ENCODE data around the gene DGAT2L6.

DGAT2L6 gene, protein sequence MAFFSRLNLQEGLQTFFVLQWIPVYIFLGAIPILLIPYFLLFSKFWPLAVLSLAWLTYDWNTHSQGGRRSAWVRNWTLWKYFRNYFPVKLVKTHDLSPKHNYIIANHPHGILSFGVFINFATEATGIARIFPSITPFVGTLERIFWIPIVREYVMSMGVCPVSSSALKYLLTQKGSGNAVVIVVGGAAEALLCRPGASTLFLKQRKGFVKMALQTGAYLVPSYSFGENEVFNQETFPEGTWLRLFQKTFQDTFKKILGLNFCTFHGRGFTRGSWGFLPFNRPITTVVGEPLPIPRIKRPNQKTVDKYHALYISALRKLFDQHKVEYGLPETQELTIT

DNA sequence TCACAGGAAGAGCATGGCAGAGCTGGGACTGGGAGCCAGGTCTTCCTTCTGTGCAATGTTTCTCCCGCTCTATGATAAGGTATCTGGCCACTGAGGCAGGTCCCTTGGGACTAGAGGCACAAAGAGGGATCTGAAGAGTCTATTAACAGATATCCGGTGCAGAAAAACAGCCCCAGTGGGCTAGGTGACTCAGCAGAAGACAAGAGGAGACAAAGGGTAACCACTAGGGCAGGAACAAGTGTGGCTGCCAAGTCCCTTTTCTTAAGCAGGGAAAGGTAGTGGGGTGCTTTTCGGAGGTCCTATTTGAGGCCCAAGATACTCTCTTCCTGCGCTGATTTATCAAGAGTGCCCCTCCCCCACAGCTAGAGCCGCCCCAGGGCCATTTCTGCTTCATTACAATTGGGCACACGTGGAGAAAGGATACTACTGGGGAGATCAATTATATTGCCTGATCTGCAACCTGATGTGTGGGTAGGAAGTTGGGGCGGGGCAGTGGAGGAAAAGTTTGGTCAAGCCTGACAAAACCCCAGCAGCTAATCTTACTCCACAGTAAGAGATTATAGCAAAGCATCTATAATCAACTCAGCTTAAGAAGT, at the start of gene DGAT2L6:
Gene DGAT2L6, plus strand, starts transcription at position 546 of the 596 bp plus-strand sequence. CDS start 100 bp downstream, outside the sequence.
- peak; percentile 79 for DNase-seq

DNA sequence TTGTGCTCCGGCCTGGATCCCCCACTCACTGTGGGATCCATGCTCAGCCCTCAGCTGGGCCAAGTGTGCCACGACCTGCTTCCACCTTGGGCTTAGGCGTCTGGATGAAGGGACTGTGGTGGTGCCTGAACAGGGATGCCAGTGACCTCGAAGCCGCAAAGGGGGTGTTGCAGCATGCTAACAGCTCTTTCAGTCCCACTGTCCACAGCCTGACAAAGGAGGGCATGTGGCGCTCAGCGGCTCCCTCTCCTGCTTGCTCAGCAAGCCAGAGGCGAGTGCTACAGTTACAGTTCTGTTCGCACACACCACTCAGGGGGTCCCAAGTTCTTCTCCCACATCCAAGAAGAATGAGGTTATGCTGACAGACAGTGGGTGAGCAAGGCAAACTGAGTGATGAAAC, 49.2 kb upstream of the DGAT2L6 start:
- DNase-seq, result no peak

DNA sequence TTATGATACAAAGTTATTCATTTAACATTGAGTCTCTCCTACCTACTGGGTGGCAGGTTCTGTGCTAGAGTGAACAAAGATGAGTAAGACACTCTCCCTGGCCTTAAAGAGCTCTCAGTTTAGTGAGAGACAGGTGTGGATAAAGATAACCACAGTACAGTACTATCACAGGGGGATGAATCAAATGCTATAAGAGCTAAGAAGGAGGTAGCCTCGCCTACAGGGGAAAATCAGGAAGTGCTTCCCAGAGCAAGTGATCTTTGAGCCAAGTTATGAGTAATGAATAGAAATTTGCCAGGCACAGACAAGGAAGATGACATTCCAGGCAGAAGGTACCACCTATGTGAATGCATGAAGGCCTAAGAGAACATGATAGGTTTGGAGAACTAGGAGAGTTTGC, 47.5 kb upstream of the DGAT2L6 start:
- no peak for DNase-seq

DNA sequence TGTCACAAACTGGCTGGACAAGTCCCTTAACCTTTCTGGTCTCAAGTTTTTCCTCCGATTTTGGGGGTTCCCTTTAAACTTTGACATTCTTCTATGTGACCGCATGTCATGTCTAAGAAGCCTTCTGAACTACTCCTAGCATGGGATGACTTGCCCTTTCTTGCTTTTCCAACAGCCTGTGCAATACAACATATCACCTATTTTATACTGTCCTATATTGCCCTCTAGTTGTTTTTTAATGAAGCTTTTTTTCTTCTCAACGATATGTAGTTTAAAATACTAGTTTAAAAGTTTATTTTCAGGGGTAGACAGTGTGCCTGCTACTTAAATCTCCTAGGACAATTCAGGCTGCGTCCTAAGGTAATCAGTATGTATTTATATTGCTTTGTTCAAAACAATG, 45.1 kb upstream of the DGAT2L6 start:
- DNase-seq, result no peak

DNA sequence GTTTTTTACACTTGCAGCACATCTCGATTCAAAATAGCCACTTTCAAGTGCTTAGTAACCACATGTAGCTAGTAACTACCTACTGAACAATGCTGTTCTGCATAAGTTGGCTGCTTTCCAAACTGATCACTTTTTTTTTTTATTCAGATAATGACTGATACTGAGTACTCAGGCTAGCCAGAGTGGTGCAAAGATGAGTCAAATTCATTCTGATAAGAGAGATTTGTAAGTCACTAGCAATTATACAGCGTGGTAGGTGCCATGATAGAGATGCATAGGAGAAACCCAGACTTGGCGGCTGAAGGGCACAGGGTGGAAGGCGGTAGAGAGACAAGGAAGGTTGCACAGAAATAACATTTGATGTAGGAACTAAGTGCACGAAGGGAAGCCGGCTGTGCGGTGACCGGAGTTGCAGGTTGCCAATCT, 44.4 kb upstream of the DGAT2L6 start:
- DNase-seq, result no peak

DNA sequence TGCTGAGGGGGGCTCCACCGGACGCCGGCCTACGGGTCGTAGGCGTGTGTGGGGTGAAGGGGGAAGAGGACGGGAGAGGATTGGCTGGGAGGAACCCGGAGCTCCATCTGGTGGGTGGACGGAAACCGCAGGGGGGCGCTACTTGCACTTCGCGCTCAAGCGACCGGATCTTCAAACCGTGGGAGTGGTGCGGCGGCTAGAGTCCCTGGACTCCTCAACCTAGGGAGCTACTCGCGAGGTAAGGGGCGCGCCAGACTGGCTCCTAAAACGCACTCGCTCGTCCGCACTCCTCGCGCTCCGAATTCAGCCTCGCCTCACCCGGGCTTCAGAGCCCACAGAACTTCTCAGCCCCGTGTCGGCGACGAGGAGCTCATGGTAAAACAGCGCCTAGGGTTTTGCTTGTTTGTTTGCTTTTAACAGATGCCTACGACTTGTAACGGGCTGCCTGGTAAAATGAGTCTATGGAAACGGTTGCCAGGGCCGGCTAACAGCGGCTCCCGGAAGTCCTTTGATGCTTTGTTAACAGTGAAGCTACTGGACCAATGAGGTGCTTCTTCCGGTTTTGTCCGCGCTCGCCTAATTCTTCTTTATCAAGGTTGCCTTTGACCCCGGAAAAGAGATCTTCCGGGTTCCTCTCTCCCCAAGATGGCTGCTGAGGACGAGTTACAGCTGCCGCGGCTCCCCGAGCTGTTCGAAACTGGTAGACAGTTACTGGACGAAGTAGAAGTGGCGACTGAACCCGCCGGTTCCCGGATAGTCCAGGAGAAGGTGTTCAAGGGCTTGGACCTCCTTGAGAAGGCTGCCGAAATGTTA, 43.8 kb upstream of the DGAT2L6 start, which contains the start of gene IGBP1:
Gene IGBP1, plus strand, starts transcription at position 145 of the 813 bp plus-strand sequence. Its CDS starts 501 bp downstream, at position 646.
- DNase-seq, result peak; percentile 89

DNA sequence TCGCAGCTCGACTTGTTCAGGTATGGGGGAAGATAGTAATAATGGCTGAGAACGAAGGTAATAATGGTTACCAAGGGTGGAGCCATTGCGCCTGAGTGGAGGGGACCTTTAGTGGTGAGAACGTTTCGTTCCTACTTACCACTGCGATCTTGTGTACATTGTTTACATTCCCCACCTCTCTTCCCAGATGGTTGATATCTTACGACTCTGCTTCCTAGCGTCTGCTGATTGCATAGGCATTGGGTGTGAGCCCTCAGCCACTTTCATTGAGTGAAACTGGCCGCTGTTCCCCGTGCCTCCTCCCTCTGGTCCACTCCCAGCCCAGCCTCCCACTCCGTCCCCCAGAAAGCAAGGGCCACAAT, 43.2 kb upstream of the DGAT2L6 start:
- DNase-seq, result no peak

DNA sequence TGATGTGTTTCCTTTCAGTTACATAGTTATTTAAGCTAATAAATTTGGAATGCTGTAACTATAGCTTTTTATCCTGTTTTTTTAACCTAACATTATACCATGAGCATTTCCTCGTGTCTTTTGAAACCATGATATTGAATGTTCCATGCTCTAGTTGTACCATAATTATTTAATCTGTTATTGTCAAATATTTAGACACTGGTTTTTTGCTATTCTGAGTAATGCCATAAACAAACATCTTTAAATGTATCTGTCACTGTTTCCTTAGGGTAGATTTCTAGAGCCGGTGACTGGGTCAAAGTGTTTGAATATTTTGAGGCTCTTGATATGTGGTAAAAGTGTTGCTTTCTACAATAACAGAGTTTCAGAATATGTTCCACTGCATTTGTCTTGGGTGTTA, 38.7 kb upstream of the DGAT2L6 start:
- DNase-seq, result no peak

DNA sequence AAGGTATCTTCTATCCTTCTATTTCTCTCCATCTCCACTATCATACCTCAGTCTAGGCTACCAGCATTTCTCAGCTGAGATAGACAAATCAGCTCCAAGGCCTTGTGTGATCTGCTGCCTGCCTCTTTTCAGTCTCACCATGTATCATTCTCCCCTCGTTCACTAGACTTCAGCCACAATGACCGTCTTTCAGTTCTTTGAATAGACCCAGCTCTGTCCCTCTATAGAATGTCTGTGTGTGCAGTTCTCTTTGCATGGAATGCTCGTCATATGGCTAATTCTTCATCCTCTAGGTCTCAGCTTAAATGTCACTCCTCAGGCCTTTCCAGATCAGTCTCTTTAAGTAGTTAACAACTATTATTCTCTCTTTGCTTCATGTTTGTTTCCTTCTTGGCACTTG, 37.5 kb upstream of the DGAT2L6 start:
- no peak for DNase-seq

DNA sequence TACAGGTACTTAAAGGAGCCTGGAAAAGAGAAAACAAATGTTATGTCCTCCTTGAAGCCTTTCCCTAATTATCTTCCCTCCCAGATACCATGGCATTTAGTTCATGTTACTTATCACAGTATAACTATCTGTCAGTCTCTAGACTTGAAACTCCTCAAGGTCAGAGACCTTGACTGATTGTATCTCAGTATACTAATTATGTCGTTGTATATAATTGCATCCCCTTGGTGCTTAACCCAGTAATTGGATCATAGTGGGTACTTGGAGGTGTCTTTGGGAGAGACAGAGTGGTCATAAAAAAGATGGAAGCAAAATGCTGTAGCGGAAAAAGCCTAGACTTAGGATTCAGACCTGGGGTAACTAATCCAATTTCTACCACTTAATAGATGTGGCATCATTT, 35.9 kb upstream of the DGAT2L6 start:
- DNase-seq, result no peak

DNA sequence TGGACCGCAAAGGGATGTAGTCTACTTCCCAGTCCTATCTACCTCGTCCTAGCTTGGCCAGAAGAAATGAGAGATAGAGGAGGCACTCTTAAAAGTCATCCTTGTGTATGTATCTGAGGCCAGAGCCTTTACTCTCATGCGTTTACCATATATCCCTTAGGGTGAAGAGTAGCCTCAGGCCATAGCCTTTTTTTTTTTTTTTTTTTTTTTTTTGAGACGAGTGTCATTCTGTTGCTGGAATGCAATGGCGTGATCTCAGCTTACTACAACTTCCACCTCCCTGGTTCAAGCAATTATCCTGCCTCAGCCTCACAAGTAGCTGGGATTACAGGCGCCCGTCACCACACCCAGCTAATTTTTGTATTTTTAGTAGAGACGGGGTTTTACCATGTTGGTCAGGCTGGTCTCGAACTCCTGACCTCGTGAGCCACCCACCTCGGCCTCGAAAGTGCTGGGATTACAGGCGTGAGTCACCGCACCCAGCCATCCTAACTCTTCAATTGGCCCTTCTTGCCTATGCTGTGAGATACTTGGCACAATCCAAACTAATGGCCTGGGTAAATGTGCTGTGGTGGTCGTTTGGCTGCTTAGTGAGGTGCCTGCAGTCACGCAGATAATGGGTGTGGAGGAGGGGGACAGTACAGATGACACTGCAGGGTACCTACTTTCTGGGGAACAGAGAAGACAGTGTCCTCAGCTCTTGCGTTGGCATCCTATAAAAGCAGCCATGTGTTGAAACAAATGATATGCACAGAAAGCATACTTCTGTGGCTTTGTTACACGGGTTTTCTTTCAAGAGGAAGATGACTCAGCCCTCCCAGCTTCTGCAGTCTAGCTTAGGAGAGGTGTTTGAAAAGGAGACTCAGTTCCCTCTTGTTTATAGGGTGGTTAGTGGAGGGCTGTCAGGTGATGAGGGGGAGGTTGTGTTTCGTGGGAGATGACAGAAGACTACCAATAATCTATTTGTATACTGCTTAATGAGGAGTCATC, 10.4 kb upstream of the DGAT2L6 start:
- peak; percentile 7 for DNase-seq

DNA sequence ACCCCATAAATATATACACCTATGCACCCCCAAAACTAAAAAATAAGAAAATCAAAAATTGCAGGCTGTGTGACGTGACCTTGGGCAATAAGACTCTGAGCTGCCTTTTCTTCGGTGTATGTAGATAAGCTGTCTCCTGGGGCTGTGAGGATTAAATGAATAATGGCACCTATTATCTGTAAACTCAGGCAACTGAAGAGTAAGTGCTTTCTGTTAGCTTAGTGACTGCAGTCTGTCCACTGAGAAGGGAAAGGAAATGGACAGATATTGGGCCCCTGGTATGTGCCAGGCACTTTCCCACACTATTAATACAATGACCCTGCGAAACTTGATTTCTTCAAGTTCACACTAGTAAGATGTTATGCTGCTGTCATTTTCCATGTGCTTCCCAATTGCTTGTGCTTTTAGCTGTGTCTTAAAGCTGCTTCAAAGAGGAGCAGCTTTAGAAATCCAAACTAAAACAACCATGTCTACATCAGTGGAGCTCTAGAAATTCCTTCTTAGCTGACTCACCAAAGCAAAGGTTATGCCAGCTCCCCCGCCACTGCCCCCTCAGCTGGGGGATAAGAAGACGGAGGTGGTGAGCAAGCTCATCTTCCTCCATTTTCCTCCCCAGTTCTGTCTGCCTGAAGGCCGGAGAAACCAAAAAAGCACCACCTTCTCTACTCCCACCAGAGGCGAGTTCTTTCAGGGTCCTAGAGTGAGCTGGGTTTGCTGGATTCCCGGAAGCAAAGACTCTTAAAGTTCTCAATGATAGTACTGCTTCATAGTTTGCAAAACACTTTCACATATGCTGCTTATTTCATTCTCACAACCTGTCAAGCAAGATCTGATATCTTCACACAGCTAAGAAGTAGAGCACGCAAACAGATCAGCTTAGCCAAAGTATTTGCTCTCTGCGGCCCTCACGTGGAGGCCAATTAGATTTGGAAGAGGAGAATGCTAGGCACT, 8.8 kb upstream of the DGAT2L6 start:
- peak; percentile 4 for DNase-seq

DNA sequence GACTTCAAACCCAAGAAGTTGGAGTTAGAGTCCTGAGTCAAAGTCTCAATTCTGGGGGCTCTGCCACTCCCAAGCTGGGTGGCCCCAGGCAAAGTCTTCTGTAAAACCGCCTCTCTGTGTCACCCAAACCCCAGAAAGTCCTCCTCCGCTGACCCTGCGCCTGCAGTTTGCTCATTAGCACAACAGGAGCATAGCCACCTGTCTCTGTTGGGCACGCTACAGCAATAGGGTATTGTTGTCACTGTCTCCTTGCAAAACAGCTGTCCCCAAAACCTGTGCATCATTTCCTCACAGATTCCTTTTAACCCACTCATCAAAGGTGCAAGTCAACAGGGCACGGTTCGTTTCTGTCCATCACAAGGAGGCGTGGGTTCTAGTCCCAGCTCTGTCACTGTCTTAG, 8.0 kb upstream of the DGAT2L6 start:
- no peak for DNase-seq

DNA sequence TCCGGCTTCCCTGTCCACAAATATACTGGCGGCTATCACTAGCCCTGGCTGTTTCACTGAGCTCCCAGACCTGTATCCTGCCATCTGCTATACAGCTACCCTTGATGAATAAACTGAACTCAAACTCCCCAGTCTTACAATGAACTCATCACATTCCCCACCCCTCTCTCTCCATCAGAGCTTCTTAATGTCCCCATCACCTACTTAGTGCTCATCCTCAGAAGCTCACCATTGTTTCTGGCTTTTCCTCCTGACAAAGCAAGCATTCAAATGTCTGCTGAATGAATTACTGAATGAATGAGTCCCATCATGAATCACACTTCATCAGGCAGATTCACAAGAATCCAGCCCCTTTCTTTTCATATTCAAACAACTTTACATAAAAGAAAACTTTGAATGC, 5.7 kb upstream of the DGAT2L6 start:
- DNase-seq, result no peak

DNA sequence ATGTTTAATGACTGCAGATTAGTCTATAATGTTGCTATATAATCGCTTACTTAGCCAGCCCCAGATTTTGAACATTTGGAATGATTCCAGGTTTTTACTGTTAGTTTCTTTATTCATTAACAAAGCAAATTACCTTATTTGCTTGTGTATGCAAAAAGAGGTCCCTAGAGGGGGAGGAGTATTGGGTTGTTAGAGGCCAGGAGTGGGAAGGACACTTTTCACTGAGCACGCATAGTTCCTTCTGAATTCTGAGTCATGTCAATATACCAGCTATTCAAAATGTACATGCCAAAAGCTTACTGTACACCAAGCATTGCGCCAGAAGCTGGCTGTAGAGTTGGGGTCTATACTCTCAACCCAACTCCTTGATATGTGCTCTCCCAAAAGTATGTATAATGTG, 5.1 kb upstream of the DGAT2L6 start:
- no peak for DNase-seq

DNA sequence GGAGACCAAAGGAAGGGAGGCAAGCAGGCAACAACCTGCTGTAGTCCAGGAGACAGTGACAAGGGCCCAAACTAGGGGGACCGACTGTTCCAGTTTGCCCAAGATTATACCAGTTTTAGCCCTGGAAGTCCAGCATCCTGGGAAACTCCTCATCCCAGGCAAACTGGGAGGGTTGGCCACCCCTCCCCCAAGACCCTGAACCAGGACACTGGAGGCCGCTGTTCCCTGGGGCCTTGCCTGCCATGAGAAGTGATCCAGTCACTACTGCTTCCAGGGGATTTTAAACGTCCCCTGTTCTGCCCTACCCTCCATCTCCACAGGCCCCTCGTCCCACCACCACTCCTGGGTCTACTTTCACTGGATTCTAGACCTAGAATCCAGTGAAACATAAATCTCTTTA, 4.3 kb upstream of the DGAT2L6 start:
- no peak for DNase-seq

DNA sequence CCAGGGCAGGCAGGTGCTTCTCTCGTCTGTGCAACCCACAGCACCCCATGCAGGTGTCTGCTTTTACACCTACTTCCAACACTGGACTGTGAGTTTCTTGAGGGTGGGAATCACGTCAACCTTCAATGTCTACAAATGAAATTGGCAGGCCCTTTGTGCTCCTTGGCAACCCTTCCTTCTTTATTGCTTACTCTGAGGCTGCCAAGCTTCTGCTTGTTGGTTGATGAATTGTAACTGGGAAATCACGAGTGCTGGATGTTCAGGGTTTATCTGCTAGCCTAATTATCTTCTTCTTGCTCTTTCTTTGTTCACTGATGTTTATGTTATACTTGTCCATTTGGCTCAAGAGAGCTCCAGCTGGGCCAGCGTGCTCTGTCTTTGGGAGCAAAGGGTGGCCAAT, 2.5 kb upstream of the DGAT2L6 start:
- DNase-seq, result no peak

DNA sequence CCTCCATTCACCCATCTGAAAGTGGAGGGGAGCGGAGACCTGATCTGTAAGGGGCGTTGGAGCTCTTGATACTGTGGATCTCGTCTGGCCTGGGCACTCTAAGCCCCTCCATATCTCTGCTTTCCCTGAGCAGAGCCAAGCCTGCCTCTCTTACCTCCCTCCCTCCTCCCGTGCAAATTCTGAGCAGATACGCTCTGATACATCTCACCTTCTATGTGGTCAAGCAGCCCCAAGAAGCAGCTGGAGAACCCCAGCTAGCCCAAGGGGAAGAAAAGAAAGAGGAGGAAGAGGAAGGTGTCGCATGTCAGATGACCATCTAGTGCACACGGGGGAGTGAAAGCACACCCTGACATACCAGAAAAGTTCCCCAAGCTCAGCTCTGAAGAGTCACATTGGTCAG, 1.9 kb upstream of the DGAT2L6 start:
- no peak for DNase-seq

DNA sequence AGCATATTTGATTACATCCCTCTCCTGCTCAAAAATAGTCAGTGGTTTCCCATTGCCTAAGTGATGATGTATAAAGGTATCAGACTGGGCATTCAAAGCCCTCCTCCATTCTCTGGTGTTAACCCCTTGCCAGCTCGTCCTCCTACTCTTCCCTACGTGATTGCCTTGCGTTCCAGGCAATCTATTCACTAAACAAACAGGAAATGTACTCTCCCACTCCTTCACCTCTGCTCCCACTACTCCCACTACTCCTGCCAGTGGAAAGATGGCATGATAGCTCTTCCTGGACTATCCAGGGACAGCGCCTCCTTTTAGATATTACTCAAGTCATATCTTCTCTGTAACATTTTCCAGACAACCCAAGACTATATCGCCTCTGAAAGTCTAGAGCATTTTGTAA, 5.8 kb downstream of the DGAT2L6 start:
- DNase-seq, result no peak

DNA sequence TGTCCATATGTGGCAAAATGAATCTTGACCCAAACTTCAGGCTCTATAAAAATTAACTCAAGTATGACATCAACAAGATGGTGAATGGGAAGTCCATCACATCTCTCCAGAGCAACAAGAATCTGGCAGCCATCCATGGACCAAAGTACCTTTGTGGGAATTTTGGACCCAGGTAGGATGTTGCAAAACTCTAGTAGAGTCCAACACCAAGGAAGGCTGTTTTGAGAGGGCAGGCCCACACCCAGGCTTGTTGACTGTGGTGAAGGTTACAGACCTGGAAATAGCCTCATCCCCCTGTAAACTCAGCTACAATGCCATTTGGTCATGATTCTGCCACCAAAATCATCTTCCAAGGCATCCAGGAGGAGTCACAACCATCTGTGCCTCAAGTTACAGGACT, 12.9 kb downstream of the DGAT2L6 start:
- DNase-seq, result no peak

DNA sequence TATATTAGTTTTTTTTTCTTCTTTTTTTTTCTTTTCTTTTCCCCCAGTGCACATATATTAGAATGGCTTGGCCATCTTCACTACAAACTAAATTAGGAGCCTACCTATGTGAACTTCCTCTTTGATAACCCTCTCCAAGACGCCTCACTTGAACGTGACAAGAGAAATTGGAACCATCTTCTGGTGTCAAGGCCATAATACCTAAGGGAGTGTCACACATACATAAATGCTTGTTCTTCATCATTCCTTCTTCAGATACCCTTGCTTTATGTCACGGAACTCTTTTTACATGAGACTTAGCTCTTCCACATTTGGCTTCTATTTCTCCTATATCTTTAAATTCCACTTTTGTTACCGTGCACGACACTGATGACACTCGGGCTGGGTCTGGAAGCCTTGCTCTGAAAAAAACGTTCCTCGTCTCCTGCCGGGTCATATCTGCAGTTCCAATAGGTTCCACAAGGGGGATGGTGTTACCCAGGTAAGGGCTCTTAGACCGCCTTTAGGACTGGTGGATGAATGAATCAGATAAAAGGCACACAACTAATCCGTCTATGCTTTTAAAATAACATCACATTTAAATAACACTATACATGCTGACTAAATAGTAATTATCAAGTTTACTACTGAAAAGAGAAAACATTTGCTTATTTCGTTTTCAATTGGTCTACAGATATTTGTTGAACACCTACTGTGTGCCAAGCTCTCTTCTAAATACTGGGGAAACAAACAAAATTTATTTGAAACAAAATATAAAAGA, 19.9 kb downstream of the DGAT2L6 start:
- DNase-seq, result no peak

Data from DMS153 (cell line).